Retinal pigment epithelial cell (primary cell): ENCODE data around the gene GOLGA6C.
"Not testable (repeated sequence)": the region's sequence is repeated elsewhere in the genome, so short reads cannot be mapped to it uniquely, and the experiment has no call there.

Experiments used
- DNase-seq: peaks from one replicate; pipeline ENCODE4 v3.0.0-alpha.2; 2010; ENCODE audit warnings: low read depth
- H3K4me3 ChIP-seq: 2 replicates; pipeline ENCODE4 v1.5.1; 2011; ENCODE audit warnings: mild to moderate bottlenecking, low read length, control low read depth, moderate library complexity
- CTCF ChIP-seq: conservative IDR thresholded peaks from 2 replicates; pipeline ENCODE4 v1.5.1; 2011; ENCODE audit warnings: low read depth, low read length, control low read depth, inconsistent platforms

Gene GOLGA6C

GRCh38 chr15:75258034-75258433 is at the start of gene GOLGA6C:
GOLGA6C (plus strand) TSS chr15:75258334; CDS start chr15:75258599, 265 bp downstream.
- not testable (repeated sequence) for DNase-seq, H3K4me3 ChIP-seq

GRCh38 chr15:75208501-75209288 is 49.4 kb upstream of the GOLGA6C start:
- no peak overlapping the region for H3K4me3 ChIP-seq
- DNase-seq: no peak
- TF ChIP-seq CTCF: no peak

DNA sequence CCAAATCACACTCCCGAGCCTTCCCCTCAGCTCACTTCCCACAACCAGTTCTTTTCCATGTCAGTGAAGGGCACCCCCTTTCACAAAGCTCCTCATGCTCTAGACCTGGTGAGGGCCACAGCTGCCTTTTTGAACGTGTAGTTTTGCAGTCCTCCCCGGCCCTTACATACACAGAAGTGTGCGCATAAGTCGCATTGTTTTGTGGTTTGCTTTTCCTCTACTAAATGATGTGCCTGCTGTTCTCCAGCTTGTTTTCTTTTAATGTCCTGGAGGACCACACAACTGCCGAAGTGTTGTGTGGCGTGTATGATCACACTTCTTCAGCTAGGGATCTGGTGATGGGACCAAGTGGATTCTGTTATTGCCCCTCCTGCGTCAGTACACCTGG is 48.9 kb upstream of the GOLGA6C start:
- no peak overlapping the region for H3K4me3 ChIP-seq
- DNase-seq: no peak
- no peak for TF ChIP-seq CTCF

GRCh38 chr15:75210811-75211230 is 47.3 kb upstream of the GOLGA6C start:
- no peak for DNase-seq
- no peak overlapping the region for H3K4me3 ChIP-seq
- no peak for TF ChIP-seq CTCF

- H3K4me3 ChIP-seq: no peak overlapping the region
- TF ChIP-seq CTCF: no peak
- DNase-seq: no peak
Observed at GRCh38 chr15:75211436-75212199, 46.5 kb upstream of the GOLGA6C start.

DNA sequence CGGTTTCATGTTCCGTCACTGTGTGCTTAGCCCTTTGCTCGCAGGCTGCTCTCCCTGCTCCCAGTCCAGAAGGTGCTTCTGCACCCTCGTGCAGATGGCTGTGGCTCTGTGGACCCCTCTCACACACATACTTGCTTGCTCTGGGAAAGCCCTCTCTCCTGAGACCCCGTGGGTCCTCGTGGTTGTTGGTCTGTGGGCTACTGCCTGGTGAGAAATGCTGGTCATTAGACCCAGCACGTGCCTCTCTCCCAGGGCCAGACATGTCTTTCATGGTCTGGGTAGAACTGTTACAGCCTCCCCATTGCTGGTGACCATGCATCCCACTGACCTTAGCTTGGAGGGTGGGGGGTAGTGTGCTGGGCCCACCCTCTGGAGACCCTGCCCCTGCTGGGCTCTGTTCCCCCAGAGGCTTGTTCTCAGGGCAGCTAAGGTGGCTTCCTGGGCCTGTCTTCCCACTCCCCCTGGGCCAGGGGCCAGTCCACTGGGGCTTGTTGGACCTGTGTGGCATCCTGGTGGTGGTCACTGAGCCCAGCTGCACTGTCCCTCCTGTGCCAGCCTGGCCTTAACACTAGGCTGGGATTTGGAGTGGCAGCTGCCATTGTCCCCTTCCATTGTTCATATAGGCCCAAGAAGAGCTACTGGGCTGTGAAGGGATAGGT is 45.8 kb upstream of the GOLGA6C start:
- H3K4me3 ChIP-seq: no peak overlapping the region
- no peak for DNase-seq
- no peak for TF ChIP-seq CTCF

DNA sequence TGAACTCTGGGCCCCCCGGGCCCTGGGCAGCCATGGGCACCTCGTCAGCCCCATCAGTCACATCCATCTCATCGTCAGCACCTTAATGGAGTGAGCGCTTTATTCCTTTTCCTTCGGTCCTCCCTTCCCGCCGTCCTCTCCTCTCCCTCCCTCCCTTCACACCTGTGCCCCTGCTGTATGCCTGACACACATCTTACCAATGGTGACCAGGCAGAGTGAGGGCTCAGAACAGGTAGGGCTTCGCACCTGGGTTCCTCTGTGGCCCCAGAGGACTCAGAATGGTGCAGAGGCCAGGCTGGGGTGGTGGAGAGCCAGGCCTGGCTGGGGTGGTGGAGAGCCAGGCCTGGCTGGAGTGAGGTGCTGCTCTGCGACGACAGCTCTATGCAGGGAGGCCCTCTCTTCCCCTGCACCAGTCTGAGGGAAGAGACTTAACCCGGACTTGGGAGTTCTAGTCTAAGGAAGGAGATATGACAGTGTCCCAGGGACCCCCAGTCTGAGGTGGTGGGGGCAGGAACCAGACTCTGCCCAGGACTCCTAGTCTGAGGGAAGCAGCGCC is 44.8 kb upstream of the GOLGA6C start:
- TF ChIP-seq CTCF: no peak
- DNase-seq: no peak
- no peak overlapping the region for H3K4me3 ChIP-seq
